SKM-1 treated with dmso at 0.1 percent for 144 hours (cell line): ENCODE measurements around the gene NCBP3.
A peak's percentile ranks its signal among the peaks of the same experiment; 100 is the strongest.
"Not testable (repeated sequence)": the region's sequence is repeated elsewhere in the genome, so short reads cannot be mapped to it uniquely, and the experiment has no call there.

Experiments
- DNase-seq: peaks from one replicate; lab custom pipeline; 2025; ENCODE audit not compliant: unreplicated experiment; lab: John Stamatoyannopoulos, UW

NCBP3 gene

GRCh38 chr17:3847165-3847670, 1.2 kb upstream of the NCBP3 start:
- no peak for DNase-seq

- DNase-seq = no peak
Measured at GRCh38 chr17:3846437-3847164, 555 bp upstream of the NCBP3 start.

GRCh38 chr17:3845291-3845620, 790 bp downstream of the NCBP3 start:
- no peak for DNase-seq

DNA sequence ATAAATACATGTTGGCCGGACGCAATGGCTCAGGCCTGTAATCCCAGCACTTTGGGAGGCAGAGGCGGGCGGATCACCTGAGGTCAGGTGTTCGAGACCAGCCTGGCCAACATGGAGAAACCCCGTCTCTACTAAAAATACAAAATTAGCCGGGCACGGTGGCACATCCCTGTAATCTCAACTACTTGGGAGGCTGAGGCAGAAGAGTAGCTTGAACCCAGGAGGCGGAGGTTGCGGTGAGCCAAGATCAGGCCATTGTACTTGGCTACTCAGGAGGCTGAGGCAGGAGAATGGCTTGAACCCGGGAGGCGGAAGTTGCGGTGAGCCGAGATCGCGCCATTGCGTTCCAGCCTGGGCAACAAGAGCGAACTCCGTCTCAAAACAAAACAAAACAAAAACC, 1.5 kb downstream of the NCBP3 start:
- DNase-seq = not testable (repeated sequence)

DNA sequence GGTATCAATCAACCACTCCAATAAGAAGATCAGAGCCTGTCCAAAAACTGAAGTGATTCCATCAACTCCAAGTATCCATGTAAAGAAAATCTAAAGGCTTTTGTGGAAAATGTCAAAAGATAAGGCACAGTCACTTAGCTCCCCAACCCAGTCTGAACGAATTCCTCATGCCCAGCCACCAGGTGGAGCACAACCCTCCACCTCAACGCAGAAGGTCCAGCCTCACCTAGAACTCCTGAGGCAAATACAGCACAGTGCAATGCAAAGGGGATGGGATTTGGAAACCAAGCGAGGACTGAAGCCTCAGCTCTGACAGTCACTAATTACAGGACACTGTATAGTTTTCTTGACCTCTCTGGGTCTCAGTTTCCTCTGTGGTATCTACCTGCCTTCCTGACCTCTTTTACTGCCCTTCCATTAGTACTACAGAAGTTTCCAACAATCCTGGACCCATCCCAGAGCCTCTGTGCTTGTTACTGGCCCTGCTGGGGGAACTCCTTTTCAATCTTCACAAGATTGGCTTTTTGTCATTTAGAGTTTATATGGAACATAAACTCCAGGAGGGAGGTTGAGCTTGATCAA, 2.0 kb downstream of the NCBP3 start:
- DNase-seq = peak; percentile 27

GRCh38 chr17:3838206-3838605, 7.8 kb downstream of the NCBP3 start:
- DNase-seq = no peak

DNA sequence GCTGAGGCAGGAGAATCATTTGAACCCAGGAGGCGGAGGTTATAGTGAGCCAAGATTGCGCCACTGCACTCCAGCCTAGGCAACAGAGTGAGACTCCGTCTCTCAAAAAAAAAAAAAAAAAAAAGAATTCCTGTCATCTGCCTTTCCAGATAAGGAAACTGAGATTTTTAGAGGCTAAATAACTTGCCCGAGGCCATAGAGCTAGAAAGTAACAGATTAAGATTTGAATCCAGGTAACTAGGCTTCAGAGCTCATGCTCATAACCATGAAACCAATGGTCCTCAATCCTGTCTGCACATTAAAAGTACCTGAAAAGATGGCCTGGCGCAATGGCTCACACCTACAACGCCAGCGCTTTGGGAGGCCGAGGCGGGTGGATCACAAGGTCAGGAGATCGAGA, 9.5 kb downstream of the NCBP3 start:
- DNase-seq = no peak

GRCh38 chr17:3835410-3836229, 10.4 kb downstream of the NCBP3 start:
- peak; percentile 52 for DNase-seq

GRCh38 chr17:3834811-3835210, 11.2 kb downstream of the NCBP3 start:
- DNase-seq = peak; percentile 8

DNA sequence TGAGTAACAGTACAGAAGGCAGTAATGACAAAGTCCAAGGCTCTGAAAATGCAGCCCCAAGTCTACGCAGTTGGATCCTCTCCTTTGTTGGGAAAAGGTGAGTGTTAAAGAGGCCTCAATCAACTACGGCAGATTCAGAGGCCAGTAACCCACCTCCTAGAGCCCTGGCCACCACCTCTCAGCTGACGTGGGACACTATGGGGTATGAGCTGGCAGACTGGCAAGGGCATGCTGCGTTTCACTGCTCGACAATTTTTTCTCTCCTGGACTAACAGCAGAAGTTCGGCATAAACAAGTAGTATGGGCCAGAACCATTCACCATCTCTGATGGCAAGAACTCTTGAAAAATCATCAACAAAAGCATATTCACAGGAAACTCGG, 17.2 kb downstream of the NCBP3 start:
- DNase-seq = no peak

GRCh38 chr17:3828151-3828851, 17.7 kb downstream of the NCBP3 start:
- DNase-seq = no peak

DNA sequence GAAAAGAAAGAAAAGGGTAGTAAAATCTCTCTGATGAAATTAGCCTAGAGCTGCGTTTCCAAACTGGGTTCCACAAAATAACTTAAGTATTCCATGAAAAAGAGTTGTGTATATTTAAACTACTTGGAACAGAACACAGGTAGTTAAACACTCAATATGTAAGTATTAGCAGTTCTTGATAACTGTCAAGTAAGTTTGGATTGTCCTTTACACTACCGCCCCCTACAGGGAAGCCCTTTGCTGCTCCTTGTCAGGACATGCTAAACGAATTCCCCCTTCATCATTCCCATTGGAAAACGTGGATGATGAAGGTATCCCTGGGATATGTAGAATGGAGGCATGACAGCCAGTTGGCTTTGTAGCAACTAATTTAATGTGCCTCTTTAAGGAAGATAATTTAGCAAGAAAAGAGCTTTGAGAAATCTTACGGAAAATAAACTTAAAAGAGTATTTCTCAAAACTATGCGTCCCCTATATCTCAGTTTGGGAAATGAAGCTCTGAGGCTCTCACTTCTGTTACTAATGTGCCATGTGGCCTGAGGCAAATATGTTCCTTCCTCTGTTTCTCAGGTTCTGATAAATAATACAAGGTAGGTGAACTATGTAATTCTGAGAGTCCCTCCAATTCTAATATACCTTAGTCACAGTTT, 18.8 kb downstream of the NCBP3 start:
- DNase-seq = no peak

DNA sequence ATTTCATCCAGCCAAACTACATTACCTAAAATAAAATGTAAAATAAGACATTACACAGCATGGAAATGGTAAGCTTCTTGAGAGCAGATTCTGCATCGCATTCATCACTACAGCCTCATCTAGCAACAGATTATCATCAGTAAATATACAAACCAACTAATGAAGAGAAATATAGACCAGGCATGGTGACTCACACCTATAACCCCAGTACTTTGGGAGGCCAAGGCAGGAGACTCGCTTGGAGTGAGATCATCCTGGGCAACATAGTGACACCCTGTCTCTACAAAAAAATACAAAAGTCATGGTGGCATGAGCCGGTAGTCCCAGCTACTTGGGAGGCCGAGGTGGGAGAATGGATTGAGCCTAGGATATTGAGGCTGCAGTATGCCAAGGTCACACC, 19.9 kb downstream of the NCBP3 start:
- no peak for DNase-seq

DNA sequence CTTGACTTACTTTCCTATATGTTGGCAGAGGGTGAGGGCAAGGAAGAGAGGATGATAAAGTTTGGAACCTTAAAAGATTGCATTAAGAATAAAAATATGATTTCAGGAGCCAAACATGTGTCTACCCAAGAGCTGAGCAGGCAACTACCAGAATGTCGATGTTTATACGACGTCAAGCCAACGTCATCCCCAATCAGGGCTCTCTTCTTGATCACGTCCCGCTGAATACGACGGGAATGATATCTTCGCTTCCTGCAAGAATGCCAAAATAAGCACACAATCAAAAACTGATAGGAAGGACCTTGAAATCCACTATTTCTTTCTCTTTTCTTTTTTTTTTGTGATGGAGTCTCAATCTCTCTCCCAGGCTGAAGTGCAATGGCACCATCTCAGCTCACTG, 24.9 kb downstream of the NCBP3 start:
- DNase-seq = no peak

DNA sequence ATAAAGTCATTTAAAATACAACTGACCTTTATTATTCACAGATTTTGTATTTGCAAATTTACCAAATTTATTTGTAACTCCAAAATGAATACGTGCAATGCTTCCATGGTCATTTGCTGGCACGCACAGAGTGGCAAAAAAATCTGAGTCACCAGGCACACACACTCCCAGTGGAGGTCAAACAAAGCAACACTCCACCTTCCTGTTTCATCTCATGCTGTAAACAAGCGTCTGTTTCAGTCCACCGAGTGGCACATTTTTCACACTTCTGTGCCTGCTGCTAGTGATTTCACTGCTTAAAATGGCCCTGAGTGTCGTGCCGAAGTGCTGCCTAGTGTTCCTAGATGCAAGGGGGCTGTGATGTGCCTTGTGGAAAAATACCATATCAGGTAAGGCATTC, 27.3 kb downstream of the NCBP3 start:
- no peak for DNase-seq

DNA sequence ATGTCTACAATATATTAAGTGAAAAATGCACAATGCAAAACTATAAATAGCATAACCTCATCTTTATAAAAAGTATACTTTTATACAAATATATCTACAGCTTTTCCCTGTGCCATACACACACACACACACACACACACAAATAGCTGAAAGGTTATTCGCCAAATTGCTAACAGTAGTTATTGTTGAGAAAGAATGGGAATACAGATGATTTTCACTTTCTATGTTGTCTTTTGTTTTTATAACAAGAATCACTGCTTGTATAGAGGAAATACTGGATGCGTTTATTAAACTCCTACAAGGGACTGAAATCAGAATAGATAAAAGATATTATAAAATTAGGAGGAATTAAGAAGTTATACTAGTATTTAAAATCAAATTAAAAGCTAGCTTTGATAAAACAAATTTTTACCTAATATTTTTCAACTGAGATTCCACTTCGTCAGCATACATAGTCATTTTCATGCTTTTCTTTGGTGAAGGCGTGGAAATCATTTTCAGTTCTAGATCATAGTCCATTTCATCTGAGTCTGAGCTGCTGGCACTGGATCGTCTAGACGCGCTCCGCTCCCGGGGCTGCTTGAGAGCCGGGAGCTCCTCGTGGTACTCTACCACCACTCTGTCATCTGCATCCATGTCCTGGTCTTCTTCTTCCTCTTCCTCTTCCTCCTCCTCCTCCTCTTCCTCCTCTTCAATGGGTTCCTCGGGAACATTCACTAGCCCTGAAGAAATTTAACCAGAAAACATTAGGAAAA, 28.0 kb downstream of the NCBP3 start:
- no peak for DNase-seq

DNA sequence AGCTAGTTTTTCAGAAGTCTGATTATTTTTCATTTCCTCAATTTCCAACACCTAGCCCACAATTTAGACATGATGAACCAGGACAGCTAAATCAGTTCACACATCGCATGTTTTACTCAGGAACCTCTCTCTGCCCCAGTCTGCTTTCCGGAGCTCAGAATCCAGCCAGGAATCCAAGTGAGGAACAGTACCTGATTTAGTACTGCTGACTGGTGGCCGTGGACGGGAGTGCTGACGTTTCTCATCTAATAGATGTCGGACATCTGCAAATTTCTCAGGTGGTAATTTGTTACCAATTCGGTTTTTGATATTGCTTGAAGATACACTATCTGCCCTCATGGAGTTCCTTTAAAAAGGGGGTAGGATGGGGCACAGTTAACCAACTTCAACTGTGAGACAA, 30.1 kb downstream of the NCBP3 start:
- DNase-seq = no peak

GRCh38 chr17:3815122-3815521, 30.9 kb downstream of the NCBP3 start:
- DNase-seq = no peak

DNA sequence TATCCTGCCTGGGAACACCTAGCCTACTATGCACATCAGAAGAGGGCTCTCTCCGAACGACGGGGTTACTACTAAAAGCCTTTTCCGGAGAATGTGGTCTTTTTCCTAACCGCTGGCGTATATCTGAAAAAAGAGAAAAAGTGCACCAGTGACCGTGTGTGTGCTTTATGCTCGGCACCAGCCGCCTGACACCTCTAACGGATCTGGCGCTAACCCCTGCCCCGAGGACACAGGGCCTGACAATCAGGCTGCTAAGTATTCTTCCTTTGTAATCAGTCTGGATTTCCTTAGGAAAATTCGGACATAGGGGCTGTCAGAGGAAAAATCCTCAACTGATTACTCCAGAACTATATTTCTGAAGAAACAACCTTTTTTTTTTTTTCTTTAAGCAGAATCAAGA, 31.7 kb downstream of the NCBP3 start:
- DNase-seq = no peak

DNA sequence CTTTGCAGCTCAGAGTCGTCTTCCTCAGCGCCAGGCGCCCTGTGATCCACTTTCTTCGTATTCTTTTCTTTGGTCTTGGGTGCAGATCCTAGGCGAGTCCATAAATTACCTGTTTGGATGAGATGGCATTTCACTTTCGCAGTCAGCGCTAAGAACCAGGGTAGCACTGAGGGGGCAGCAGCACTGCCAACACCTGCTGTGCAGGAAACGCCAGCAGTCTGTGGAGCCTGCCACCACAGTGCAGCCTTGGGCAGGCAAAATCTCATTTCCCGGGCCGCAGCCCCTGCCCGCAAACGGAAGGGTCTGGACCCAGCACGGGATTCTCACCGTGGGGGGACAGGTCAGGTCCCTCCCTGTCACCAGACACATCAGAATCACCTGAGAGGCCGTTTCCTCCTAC, 32.9 kb downstream of the NCBP3 start:
- DNase-seq = no peak
